Measurements from ENCODE around the gene MRGPRG. TPM values are rescaled to one million over a fixed set of nuclear protein-coding genes. Genes with fewer than 3 reads are reported as not detected.

The MRGPRG gene
- total and polyA plus RNA-seq, 8 donors: not detected

DNA sequence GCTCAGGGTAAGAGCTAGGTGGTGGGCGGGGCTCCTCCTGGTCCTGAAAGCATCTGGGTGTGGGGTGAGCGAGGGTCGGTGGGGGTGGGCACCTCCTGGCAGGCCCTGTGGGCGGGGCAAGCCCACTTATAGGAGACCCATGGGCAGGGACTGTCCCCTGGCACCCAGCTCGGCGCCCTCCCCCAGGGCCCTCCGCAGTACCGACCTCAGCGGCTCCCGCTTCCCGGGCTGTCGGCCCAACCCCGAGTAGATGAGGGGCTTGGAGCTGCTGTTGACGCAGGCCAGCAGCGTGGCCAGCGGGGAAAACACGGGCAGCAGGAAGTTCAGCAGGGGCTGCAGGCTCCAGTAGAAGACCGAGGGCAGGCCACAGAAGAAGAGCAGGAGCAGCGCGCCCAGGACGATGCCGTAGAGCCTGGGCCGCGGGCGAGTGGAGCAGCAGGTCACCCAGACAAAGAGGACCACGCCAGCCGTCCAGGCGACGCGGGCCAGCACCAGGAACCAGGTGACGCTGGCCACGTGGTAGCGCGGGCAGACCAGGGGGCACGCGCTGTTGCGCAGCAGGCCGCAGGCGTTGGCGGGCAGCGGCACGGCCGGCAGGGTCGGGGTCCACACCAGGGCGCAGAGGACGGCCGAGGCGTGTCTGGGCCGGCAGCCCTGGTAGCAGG lies 663 bp downstream of the MRGPRG start:
- Histone ChIP-seq H3K27me3 (peaks cover 0 to 84% of the 10 kb centered on the region in 2 donors), H3K9me3 (no peaks in the 10 kb centered on the region), H3K4me3 (no peak overlapping the region), H3K4me1 (peaks cover 0 to 5% of the 10 kb centered on the region in 2 donors), H3K27ac (no peak overlapping the region), H3K36me3 (no peaks in the 10 kb centered on the region)
- DNase-seq (peak in 2 of 4 donors; percentile 30 to 70), ATAC-seq (no peak)
- intact Hi-C loops (cut with DNase I): loop anchor here in 1 of 2 donors (5.0 kb wide), 1 partner anchor 181 kb away; no protein-coding TSS in a partner anchor
- TF ChIP-seq, protein P1, sequence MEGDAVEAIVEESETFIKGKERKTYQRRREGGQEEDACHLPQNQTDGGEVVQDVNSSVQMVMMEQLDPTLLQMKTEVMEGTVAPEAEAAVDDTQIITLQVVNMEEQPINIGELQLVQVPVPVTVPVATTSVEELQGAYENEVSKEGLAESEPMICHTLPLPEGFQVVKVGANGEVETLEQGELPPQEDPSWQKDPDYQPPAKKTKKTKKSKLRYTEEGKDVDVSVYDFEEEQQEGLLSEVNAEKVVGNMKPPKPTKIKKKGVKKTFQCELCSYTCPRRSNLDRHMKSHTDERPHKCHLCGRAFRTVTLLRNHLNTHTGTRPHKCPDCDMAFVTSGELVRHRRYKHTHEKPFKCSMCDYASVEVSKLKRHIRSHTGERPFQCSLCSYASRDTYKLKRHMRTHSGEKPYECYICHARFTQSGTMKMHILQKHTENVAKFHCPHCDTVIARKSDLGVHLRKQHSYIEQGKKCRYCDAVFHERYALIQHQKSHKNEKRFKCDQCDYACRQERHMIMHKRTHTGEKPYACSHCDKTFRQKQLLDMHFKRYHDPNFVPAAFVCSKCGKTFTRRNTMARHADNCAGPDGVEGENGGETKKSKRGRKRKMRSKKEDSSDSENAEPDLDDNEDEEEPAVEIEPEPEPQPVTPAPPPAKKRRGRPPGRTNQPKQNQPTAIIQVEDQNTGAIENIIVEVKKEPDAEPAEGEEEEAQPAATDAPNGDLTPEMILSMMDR (IDR thresholded peaks at IDR 0.05): no peak

DNA sequence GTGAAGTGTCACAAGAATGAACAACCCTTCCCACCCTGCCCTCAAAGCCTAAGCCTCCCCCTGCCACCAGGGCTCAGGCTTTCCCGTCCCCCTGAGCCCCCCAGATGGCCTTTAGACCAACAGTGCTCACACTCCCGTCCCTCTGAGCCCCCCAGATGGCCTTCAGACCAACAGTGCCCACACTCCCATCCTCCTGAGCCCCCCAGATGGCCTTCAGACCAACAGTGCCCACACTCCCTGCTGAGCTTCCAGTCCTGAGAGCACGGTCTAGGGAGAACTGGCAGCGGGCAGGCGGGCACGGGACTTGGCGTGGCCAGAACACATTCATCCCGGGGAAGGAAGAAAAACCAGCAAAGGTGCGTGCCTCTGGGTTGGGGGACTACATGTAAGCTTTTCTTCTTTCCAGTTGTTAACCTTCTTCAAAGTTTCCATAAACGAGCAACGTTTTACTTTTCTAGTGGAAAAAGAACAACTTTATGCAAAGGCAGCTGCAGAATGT lies 2.5 kb downstream of the MRGPRG start:
- peak in 1 of 4 donors; percentile 58 for DNase-seq
- H3K4me1 ChIP-seq: peaks cover 0 to 4% of the 10 kb centered on the region in 2 donors
- no peak for ATAC-seq
- no peak overlapping the region for H3K27ac ChIP-seq
- H3K9me3 ChIP-seq: peaks cover 0 to 7% of the 10 kb centered on the region in 2 donors
- intact Hi-C loops (cut with DNase I): loop anchor here in 1 of 2 donors (5.0 kb wide), 1 partner anchor 179 kb away; no protein-coding TSS in a partner anchor
- TF ChIP-seq, protein P1 (IDR thresholded peaks at IDR 0.05): no peak
- peaks cover 0 to 65% of the 10 kb centered on the region in 2 donors for H3K27me3 ChIP-seq
- H3K36me3 ChIP-seq: no peaks in the 10 kb centered on the region
- H3K4me3 ChIP-seq: no peak overlapping the region

DNA sequence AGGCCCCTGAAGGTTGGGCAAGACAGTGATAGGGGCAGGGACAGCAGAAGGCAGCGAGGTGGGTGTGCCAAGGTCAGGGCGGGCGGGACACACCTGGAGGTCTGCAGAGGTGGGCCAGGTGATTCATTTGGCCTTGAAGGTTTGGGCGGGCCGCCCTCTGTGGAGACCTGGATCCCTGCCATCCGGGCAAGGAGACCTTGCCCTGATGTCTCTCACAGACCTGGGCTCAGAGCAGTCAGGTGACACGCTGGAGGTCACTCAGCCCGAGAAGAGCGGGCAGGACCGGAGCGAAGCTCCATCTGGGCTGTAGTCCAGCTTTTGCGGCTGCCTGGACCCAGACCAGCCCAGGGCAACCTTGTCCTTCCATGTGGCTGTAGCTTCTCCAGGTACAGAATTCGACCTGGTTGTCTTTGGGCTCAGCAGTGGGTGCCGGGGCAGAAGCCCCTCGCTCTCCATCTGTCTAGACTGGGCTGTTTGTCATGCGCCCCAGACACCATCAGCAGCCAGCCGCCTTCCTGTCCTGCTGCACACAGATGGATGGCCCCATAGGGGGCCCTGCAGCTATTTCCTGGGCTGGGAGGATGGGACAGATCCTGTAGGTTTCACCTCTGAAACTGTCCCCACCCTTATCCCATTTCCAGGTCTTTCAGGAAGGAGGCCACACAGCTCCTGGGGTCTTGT lies 3.1 kb downstream of the MRGPRG start:
- DNase-seq (peak in 2 of 4 donors; percentile 31 to 70), ATAC-seq (no peak)
- H3K4me3 ChIP-seq: no peak overlapping the region
- no peaks in the 10 kb centered on the region for H3K4me1 ChIP-seq
- intact Hi-C loops (cut with DNase I): loop anchor here in 1 of 2 donors (5.0 kb wide), 1 partner anchor 178 kb away; no protein-coding TSS in a partner anchor
- peaks cover 0 to 10% of the 10 kb centered on the region in 2 donors for H3K9me3 ChIP-seq
- TF ChIP-seq, protein P1 (IDR thresholded peaks at IDR 0.05): no peak
- H3K27ac ChIP-seq: no peak overlapping the region
- peaks cover 0 to 59% of the 10 kb centered on the region in 2 donors for H3K27me3 ChIP-seq
- no peaks in the 10 kb centered on the region for H3K36me3 ChIP-seq

DNA sequence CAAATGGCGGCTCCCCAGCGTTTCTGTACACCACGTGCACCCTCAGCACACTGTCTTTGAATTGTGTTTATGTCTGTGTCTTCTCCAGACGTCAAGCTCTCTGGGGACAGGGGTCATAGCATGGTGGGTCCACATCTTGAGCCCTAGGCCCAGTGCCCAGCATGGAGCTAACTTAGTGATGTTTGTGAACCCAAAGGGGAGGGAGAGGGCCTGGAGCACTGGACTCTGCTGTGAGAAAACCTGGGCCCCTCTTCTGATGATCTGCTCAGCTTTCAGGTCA lies 4.3 kb downstream of the MRGPRG start:
- Histone ChIP-seq H3K27me3 (peaks cover 0 to 55% of the 10 kb centered on the region in 2 donors), H3K36me3 (no peaks in the 10 kb centered on the region), H3K9me3 (peaks cover 0 to 10% of the 10 kb centered on the region in 2 donors), H3K27ac (no peak overlapping the region), H3K4me3 (no peak overlapping the region), H3K4me1 (no peaks in the 10 kb centered on the region)
- TF ChIP-seq, protein P1 (IDR thresholded peaks at IDR 0.05): no peak
- DNase-seq (no peak), ATAC-seq (no peak)
- intact Hi-C loops (cut with DNase I): no loop called here
